Tibial nerve (tissue), 4 donors: Measurements from ENCODE around the gene FGA. TPM values are rescaled to one million over a fixed set of nuclear protein-coding genes. Genes with fewer than 3 reads are reported as not detected.

ENCODE experiments used
- DNase-seq, 2 donors: peaks; one replicate each; pipeline ENCODE4 v3.0.0-alpha.2; 2019; ENCODE audit warnings: low spot score in 2 of 2
- H3K27ac ChIP-seq, 4 donors: fragments of 200-600 bp; sonication (generic) in 3 of 4; one replicate each; pipeline ENCODE4 v1.5.1; 2017 to 2019; ENCODE audit warnings: mild to moderate bottlenecking in 1 of 4
- H3K27me3 ChIP-seq, 2 donors: fragments of 200-600 bp; sonication (generic) in 1 of 2; one replicate each; pipeline versions ENCODE4 v1.5.1 to v1.6.0; 2017 to 2019
- H3K36me3 ChIP-seq, 3 donors: fragments of 200-600 bp; sonication (generic); one replicate each; pipeline ENCODE4 v1.5.1; 2018 to 2019
- H3K4me1 ChIP-seq, 4 donors: fragments of 200-600 bp; sonication (generic) in 3 of 4; one replicate each; pipeline ENCODE4 v1.5.1; 2017 to 2019
- H3K4me3 ChIP-seq, 4 donors: fragments of 200-600 bp; sonication (generic) in 3 of 4; one replicate each; pipeline ENCODE4 v1.5.1; 2017 to 2019; ENCODE audit warnings: mild to moderate bottlenecking in 1 of 4, moderate library complexity in 1 of 4
- H3K9me3 ChIP-seq, 4 donors: fragments of 200-600 bp; sonication (generic) in 3 of 4; one replicate each; pipeline ENCODE4 v1.5.1; 2017 to 2019
- EP300 ChIP-seq, 2 donors: sonication (generic); formaldehyde crosslinking; IDR thresholded peaks; one replicate each; pipeline ENCODE4 v1.6.1; 2017; ENCODE audit warnings: antibody characterized with exemption in 2 of 2, mild to moderate bottlenecking in 1 of 2
- POLR2A ChIP-seq, 2 donors: fragments of 450-650 bp; IDR thresholded peaks; one replicate each; pipeline ENCODE4 v1.6.1; 2017; ENCODE audit warnings: antibody characterized with exemption in 2 of 2, mild to moderate bottlenecking in 2 of 2, moderate library complexity in 2 of 2
- WGBS, 2 donors: methylation state at CpG; one replicate each; pipeline ENCODE4 v1.1.5; 2018; 5-methylcytosine and 5-hydroxymethylcytosine counted together
- total RNA-seq, 4 donors: library from RNA; depleted of rRNA; stranded (reverse); fragments of >200 nt; gene quantifications; one replicate each; pipeline ENCODE4 v1.1.0, GENCODE V29; 2016
- TF ChIP-seq, protein P1 (sequence below), 5 experiments: fragments of 200-600 bp in 3 of 5; fragments of 450-650 bp in 2 of 5; sonication (generic) in 3 of 5; IDR thresholded peaks; one replicate each; pipeline ENCODE4 v1.5.1; 2016 to 2019; ENCODE audit warnings: antibody characterized with exemption in 5 of 5, mild to moderate bottlenecking in 3 of 5, moderate library complexity in 2 of 5

FGA gene
- total RNA-seq, 4 donors from 2014 or later: 7.2 TPM; not detected in 3

- no peak for TF ChIP-seq EP300 (IDR thresholded peaks at IDR 0.05)
- TF ChIP-seq POLR2A (IDR thresholded peaks at IDR 0.05): no peak
- TF ChIP-seq, protein P1, sequence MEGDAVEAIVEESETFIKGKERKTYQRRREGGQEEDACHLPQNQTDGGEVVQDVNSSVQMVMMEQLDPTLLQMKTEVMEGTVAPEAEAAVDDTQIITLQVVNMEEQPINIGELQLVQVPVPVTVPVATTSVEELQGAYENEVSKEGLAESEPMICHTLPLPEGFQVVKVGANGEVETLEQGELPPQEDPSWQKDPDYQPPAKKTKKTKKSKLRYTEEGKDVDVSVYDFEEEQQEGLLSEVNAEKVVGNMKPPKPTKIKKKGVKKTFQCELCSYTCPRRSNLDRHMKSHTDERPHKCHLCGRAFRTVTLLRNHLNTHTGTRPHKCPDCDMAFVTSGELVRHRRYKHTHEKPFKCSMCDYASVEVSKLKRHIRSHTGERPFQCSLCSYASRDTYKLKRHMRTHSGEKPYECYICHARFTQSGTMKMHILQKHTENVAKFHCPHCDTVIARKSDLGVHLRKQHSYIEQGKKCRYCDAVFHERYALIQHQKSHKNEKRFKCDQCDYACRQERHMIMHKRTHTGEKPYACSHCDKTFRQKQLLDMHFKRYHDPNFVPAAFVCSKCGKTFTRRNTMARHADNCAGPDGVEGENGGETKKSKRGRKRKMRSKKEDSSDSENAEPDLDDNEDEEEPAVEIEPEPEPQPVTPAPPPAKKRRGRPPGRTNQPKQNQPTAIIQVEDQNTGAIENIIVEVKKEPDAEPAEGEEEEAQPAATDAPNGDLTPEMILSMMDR (IDR thresholded peaks at IDR 0.05): no peak
- Histone ChIP-seq H3K4me1 (peaks cover 0 to 10% (median 5%) of the 10 kb centered on the region in 4 donors), H3K27me3 (no peaks in the 10 kb centered on the region), H3K9me3 (no peaks in the 10 kb centered on the region), H3K36me3 (no peaks in the 10 kb centered on the region), H3K27ac (no peak overlapping the region), H3K4me3 (no peak overlapping the region)
- DNase-seq: no peak
- 91 to 92% methylated on average over 3 of the region's 3 CpGs for WGBS, 2 donors
Observed at GRCh38 chr4:154625971-154626370, 35.4 kb upstream of the FGA start.

GRCh38 chr4:154623995-154624394 is 33.5 kb upstream of the FGA start:
- Histone ChIP-seq H3K27me3 (no peaks in the 10 kb centered on the region), H3K9me3 (no peaks in the 10 kb centered on the region), H3K27ac (no peak overlapping the region), H3K36me3 (no peaks in the 10 kb centered on the region), H3K4me1 (peaks cover 0 to 10% (median 5%) of the 10 kb centered on the region in 4 donors), H3K4me3 (no peak overlapping the region)
- TF ChIP-seq POLR2A (IDR thresholded peaks at IDR 0.05) (no peak), EP300 (IDR thresholded peaks at IDR 0.05) (no peak)
- TF ChIP-seq, protein P1 (IDR thresholded peaks at IDR 0.05): no peak
- no peak for DNase-seq
- 86 to 90% methylated on average over 7 of the region's 7 CpGs for WGBS, 2 donors

- no peak overlapping the region for H3K4me3 ChIP-seq
- H3K36me3 ChIP-seq: no peaks in the 10 kb centered on the region
- peaks cover 0 to 10% (median 5%) of the 10 kb centered on the region in 4 donors for H3K4me1 ChIP-seq
- no peak for DNase-seq
- 70% methylated on average over 3 of the region's 3 CpGs for WGBS, 2 donors
- H3K9me3 ChIP-seq: no peaks in the 10 kb centered on the region
- no peaks in the 10 kb centered on the region for H3K27me3 ChIP-seq
- H3K27ac ChIP-seq: no peak overlapping the region
- TF ChIP-seq, protein P1 (IDR thresholded peaks at IDR 0.05): no peak
- TF ChIP-seq POLR2A (IDR thresholded peaks at IDR 0.05) (no peak), EP300 (IDR thresholded peaks at IDR 0.05) (no peak)
Observed at GRCh38 chr4:154623436-154623835, 32.9 kb upstream of the FGA start.

- DNase-seq: peak in 1 of 2 donors; percentile 11
- Histone ChIP-seq H3K4me1 (peaks cover 0 to 10% (median 5%) of the 10 kb centered on the region in 4 donors), H3K27ac (no peak overlapping the region), H3K4me3 (no peak overlapping the region), H3K27me3 (no peaks in the 10 kb centered on the region), H3K36me3 (no peaks in the 10 kb centered on the region), H3K9me3 (no peaks in the 10 kb centered on the region)
- no peak for TF ChIP-seq POLR2A (IDR thresholded peaks at IDR 0.05)
- TF ChIP-seq, protein P1 (IDR thresholded peaks at IDR 0.05): peak; percentile 14 to 34 (median 19)
Observed at GRCh38 chr4:154622598-154622997, 32.1 kb upstream of the FGA start.

DNA sequence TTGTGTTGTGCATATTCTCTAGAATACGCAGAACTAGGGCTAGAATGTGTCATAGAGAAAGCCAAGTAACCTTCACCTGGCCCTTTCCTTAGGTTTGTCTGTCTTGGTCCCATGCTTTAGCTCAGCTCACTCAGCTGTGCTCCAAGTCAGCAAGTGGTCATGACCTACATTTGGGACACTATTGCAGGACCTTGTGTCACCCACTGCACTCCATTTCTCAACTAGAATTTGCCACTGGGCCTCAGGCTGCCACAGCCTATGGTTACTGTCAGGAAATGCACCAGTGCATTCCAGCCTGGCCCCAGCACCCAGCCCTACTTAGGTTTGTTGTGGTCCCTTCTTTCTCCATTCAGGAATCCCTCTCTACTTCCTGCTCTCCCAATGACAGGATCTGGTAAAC is 29.6 kb upstream of the FGA start:
- WGBS, 2 donors: 0 to 48% methylated on average over 1 of the region's 1 CpG
- Histone ChIP-seq H3K4me1 (no peaks in the 10 kb centered on the region), H3K9me3 (no peaks in the 10 kb centered on the region), H3K27ac (no peak overlapping the region), H3K27me3 (no peaks in the 10 kb centered on the region), H3K36me3 (no peaks in the 10 kb centered on the region), H3K4me3 (no peak overlapping the region)
- TF ChIP-seq, protein P1 (IDR thresholded peaks at IDR 0.05): no peak
- TF ChIP-seq POLR2A (IDR thresholded peaks at IDR 0.05): no peak
- no peak for TF ChIP-seq EP300 (IDR thresholded peaks at IDR 0.05)
- no peak for DNase-seq
